ENCODE measurements around the gene GTPBP10.

Gene GTPBP10

DNA sequence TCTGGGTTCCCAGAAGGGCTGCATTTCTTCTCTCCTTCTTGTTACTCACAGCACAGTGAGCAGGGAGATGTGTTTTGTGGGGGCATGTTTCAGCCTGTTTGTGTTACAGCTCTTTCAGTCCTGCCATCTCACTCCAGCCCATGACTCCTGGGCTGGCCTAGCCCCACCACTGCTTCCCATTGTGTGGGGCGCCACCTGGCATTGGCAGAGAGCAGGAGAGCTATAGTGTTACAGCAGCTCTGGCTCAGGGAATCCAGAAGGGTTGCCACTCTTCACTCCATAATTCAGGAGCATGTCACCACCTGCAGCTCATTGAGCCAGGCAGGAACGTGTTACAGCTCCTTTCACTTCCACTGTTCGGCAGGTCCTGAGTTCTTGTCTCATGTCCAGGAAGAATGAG lies 86.7 kb downstream of the GTPBP10 start:
- DNase-seq (ENCODE audit: low read depth), result no peak

Data from stimulated activated CD8-positive, alpha-beta memory T cell treated with anti-CD3 and anti-CD28 coated beads, Interleukin-15, amount 100 ng/mL, for 1 hour (primary cell).